NCI-H748 treated with DMSO at 0.1 percent for 48 hours (cell line): ENCODE data around the gene MUC5AC.
"Not testable (repeated sequence)": the region's sequence is repeated elsewhere in the genome, so short reads cannot be mapped to it uniquely, and the experiment has no call there.

Experiments used
- DNase-seq: peaks from one replicate; lab custom pipeline; 2025; lab: John Stamatoyannopoulos, UW

Gene MUC5AC, protein sequence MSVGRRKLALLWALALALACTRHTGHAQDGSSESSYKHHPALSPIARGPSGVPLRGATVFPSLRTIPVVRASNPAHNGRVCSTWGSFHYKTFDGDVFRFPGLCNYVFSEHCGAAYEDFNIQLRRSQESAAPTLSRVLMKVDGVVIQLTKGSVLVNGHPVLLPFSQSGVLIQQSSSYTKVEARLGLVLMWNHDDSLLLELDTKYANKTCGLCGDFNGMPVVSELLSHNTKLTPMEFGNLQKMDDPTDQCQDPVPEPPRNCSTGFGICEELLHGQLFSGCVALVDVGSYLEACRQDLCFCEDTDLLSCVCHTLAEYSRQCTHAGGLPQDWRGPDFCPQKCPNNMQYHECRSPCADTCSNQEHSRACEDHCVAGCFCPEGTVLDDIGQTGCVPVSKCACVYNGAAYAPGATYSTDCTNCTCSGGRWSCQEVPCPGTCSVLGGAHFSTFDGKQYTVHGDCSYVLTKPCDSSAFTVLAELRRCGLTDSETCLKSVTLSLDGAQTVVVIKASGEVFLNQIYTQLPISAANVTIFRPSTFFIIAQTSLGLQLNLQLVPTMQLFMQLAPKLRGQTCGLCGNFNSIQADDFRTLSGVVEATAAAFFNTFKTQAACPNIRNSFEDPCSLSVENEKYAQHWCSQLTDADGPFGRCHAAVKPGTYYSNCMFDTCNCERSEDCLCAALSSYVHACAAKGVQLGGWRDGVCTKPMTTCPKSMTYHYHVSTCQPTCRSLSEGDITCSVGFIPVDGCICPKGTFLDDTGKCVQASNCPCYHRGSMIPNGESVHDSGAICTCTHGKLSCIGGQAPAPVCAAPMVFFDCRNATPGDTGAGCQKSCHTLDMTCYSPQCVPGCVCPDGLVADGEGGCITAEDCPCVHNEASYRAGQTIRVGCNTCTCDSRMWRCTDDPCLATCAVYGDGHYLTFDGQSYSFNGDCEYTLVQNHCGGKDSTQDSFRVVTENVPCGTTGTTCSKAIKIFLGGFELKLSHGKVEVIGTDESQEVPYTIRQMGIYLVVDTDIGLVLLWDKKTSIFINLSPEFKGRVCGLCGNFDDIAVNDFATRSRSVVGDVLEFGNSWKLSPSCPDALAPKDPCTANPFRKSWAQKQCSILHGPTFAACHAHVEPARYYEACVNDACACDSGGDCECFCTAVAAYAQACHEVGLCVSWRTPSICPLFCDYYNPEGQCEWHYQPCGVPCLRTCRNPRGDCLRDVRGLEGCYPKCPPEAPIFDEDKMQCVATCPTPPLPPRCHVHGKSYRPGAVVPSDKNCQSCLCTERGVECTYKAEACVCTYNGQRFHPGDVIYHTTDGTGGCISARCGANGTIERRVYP (N-terminal part only)

DNA sequence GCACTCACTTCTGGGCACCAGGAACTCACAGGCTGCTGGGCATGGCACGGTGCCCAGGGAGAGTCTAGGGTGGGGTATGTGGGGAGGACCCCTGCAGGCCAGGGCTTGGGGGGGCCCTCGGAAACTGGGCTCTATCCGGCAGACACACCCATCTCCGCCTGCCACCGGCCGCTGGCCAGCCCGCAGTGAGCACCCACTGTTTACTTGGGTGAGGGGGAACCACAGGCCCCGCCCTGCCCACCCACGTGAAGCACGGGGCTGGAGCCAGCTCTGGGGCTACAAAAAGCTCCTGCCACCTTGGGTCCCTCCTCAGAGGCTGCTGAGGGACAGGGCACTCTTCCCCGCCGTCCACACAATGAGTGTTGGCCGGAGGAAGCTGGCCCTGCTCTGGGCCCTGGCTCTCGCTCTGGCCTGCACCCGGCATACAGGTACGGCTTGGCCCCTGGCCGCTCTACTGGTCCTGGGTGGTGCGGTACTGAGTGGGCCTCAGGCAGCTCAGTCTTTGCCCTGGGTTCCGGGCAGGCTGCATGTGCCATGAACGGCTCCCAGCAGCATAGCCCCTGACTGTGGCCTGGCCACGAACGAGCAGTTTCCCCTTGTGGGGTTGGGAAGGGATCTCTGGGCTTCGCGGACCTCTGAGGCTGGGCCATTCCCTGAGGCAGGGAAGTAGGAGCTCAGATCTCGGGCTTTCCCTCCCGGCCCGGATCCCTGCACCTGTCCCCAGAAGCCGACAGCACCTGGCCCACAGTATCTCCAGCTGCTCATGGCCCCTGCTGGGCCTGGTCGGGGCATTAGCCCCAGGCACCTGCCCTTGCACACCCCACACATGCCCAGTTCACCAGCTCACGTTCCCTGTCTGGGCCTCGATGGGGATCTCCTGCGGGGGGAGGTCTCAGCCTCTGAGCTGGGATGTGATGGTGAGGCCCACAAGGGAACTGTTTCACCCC lies at the start of gene MUC5AC:
Gene MUC5AC, plus strand, starts transcription at position 309 of the 947 bp plus-strand sequence. Its CDS starts 47 bp downstream, at position 356.
- no peak for DNase-seq

DNA sequence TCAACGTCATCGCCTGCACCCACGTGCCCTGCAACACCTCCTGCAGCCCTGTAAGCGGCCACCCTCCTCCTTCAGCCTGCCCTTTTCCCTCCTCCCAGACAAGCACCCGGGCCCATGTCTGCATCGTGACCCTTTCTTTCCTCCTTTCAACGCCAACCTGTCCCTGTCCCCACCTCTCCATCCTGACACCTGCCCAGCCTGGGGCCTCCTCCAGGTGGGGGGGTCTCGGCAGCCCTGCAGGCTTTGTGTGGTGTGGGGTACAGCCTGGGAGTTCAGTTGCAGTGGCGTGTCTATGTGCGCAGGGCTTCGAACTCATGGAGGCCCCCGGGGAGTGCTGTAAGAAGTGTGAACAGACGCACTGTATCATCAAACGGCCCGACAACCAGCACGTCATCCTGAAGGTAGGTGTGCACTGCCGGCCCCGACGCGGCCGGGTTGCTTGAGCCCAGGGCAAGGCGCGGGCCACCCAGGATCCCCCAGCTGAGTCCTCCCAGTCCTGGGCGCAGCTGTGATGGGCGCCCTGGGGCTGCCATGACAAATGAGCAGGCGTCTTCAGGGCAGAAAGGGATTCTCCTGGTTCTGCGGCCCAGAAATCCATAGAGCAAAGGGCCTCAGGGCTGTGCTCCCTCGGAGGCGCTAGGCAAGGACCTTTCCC lies 49.4 kb upstream of the MUC5AC start:
- DNase-seq = no peak

DNA sequence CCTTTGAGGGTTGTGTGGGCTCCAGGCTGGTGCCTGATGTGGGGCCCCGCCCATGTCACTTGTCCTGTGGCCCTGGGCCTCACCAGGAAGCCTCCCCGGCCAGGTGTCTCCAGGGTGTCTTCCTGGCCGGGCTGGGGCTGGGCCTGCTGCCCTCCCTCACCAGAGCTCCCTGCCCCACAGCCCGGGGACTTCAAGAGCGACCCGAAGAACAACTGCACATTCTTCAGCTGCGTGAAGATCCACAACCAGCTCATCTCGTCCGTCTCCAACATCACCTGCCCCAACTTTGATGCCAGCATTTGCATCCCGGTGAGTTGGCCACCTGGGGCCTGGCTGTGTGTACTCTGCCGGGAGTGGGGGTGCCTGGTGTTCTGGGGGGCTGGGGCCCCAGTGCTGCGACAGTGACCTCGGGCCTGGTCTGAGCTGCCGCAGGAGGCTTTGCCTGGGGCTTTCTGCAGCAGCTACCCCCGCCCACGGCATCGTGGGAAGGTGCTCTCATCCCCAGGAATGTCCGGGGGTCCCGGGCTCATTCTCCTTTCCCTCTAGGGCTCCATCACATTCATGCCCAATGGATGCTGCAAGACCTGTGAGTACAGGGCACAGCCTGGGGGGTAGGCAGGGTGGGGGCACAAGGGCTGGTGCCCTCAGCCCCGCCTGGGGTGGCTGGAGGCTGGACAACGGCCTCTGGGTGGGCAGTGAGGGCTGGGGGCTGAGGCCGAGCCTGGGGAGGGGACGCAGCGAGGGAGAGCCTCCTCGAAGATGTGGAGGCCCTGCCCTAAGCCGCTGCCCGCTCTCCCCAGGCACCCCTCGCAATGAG lies 48.4 kb upstream of the MUC5AC start:
- no peak for DNase-seq

DNA sequence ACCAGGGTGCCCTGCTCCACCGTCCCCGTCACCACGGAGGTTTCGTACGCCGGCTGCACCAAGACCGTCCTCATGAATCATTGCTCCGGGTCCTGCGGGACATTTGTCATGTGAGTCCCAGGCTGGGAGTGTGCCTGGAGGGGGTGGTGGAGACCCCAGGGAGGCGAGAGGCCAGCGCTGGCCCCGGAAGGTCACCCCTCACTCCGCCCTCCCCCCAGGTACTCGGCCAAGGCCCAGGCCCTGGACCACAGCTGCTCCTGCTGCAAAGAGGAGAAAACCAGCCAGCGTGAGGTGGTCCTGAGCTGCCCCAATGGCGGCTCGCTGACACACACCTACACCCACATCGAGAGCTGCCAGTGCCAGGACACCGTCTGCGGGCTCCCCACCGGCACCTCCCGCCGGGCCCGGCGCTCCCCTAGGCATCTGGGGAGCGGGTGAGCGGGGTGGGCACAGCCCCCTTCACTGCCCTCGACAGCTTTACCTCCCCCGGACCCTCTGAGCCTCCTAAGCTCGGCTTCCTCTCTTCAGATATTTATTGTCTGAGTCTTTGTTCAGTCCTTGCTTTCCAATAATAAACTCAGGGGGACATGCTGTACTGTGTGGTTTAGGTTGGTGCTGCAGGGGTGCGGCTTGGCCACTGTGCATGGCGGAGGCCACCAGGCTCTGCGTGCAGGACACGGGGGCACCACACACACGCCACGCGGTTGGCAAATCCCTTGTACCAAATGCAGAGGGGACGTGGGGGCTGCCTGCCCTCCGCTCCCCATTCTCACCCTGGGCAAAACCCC lies 47.6 kb upstream of the MUC5AC start:
- DNase-seq = no peak

DNA sequence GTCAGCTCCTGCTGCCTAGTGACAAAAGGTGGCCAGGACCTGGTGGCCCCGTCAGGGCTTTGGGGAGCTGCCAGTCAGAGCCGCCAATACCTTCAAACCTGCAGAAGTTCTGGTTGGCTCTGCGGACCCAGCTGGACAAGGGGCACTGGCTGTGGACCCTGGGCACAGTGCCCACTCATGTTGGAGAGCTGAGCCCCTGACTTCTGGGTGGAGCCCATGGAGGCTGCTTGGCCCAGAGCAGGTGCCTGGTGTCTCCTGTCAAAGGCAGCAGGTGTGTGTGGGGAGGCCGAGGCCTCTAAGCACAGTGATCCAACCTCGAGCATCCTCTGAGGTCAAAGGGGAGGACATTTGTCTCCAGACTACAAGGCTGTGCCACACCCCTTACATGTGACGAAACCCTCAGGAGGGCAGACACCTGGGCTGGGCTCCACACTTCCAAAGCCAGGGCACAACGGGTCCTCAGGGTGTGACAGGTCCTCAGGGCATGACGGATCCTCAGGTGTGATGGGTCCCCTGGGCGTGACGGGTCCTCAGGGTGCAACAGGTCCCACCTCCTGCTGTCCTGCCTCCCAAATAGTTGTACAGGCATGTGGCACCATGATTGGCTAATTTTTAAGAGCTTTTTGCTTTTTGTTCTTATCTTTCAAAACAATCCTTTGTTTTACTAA lies 46.1 kb upstream of the MUC5AC start:
- DNase-seq = no peak

DNA sequence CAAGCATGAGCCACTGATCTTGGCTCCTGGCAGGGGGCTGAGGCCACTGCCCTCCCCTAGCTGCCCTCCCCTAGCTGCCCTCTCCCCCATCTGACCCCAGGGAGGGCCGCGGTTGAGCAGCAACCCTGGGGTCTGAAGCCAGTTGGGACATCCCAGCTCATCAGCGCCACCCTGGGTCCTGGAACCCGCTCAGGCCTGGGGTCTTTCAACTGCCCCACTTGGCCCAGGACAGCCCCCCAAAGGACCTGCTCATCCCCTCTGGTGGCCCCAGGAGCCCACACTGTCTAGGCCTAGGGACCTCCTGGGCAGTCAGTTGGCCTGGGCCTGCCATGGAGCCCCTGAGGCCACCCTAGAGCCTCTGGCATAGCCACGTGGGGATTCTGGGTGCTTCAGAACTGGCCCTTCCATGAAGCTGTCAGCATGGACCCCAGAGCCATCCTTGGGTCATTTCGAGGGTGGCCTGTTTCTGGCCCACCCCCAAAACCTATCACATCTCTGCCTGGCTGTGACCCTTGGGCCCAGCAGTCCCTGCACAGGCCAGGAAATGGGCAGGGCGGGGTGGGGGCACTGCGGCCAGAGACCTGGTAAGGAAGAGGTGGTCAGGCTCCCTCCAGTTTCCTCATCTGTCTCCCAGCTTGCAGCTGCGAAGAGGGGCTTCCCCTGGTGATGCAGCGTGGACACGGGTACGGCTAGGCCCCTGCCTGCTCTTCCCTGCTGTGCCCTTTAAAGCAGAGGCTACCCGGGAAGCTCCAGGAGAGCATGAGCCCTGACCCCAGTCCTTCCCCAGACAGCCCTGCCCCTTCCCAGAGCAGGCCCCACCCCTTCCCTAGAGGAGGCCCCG lies 45.2 kb upstream of the MUC5AC start:
- no peak for DNase-seq

DNA sequence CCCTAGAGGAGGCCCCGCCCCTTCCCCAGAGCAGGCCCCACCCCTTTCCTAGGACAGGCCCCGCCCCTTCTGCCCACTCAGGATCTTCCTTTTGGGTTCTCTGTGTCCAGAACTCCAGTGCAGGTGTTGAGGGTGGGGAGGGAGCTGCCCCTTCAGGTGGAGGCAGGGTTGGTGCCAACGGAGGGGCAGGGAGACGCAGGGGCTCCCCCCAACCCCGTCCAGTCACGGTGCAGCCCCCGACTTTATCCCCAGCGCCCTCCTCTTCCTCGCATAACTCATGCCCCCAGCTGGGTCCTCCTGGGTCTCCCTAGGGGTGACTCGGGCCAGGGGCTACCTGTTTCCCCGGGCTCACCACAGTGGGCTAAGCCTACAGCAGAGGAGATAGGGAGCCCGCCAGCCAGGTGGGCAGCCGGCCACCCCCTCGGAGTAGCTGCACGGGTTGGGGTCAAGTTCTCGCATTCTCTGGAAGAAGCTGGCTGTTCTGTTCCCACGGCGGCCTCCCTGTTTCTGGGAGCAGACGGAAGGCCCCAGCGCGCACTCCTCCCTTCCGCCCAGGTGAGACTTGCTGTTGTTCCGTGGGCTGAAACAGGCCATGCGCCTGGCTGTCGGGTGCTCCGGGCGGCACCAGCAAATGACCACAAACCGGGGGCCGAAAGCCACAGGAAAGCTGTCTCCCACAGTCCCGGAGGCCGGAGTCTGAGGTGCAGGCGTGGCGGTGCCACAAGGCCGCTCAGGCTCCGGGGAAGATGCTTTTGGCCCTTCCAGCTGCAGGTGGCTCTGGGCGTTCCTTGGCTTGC lies 44.1 kb upstream of the MUC5AC start:
- no peak for DNase-seq

DNA sequence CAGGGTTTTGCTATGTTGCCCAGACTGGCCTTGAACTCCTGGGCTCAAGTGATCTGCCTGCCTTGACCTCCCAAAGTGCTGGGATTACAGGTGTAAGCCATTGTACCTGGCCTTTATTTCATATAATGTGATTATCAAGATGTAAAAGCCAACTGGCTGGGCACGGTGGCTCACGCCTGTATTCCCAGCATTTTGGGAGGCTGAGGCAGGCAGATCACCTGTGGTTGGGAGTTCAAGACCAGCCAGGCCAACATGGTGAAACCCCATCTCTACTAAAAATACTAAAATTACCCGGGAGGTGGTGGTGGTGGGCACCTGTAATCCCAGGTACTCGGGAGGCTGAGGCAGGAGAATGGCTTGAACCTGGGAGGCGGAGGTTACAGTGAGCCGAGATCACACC lies 42.5 kb upstream of the MUC5AC start:
- DNase-seq = not testable (repeated sequence)

DNA sequence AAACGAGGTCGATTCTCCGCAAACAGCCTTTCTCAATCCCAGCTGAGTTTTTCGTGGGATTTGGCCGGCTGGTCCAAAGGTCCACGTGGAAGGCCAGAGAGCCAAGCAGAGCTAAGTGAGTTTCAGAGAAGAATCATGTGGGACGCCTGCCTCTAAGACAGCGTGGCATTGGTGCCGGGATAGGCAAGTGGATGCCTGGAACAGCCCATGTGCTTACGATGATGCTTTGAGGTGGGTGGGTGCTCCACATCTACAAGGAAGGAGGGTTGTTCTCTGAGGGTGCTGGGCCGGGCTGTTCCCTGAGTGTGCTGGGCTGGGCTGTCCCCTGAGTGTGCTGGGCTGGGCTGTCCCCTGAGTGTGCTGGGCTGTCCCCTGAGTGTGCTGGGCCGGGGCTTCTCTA lies 41.6 kb upstream of the MUC5AC start:
- no peak for DNase-seq

DNA sequence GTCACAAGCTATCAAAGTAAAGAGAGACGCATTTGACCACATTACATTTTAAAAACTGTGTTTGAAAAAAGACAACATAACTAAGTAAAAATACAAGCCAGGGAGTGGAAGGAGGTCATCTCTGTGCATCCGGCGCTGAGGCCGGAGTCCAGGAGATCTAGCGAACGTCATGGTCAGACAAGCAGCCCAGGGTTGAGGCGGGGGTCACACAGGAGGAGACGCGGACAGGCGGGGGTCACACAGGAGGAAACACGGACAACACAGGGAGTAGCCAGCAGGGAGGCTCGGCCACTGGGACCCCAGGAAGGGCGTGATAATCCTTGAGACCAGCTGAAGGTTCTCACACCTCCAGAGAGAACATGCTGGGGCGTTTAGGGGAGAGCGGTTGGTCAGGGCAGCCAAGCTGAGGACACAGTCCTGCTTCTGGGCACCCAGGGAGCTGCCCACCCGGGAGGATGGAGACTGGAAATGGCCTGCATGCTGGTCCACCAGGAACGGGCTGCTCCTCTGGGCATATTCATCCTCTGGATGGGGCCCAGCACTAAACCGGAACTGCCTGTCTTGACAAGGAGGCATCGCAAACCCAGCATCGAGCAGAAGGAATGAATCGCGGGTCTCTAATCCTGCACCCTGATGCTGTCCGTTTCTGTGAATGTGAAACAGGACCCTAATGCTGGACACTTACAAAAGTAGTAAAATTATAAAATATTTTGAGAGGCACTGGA lies 40.9 kb upstream of the MUC5AC start:
- DNase-seq = no peak

DNA sequence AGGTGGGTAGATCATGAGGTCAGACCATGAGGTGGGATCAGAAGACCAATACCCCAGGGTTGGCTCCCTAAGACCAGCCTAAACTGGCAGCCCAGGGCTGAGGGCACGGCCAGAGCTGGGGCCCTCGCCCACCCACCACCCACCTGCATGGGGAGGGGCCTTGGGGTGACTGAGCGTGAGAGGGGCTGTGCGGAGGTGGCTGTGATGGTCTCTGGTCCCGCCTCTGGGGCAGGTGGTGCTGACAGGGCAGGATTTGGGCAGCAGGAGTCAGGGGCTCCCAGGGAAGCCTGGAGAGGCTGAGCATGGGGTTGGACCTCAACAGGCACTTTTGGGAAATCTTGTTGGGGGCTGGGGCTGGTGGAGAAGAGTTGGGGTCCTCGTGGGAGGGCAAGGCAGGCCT lies 39.8 kb upstream of the MUC5AC start:
- no peak for DNase-seq

DNA sequence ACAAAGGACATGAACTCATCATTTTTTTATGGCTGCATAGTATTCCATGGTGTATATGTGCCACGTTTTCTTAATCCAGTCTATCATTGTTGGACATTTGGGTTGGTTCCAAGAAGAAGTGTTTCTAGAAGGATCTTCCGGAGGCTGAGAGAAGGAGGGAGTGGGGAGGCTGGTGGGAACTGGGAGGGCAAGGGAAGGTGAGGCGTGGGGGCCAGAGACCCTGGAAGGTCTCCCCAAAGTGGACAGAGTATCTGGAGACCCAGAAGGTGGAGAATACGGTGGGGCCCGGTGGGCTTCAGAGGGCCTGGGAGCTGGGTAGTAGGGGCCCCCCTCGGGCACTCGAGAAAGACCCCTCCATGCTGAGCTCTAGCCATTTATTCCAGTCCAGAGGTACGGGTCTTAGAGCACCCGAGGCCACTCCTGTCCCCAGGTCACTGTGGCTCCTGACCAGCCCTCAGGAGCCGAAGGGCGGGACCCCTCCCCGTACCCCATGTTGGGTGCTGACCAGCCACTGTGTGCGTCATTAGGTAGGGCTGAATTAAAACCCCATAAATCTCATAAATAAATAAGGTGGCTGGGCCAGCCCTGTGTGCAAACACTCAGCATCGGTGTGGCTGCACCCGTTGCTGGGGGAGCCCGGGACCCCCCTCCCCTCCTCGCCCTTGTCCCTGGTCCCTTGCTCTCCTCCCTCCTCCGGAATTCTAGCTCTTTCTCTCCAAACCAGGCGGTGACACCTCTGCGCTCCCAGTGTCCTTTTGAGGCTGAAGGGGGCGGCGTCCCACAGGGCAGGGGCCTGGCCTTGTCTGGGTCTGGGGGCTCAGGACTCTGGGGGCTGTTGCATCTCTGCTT lies 38.8 kb upstream of the MUC5AC start:
- DNase-seq = no peak

DNA sequence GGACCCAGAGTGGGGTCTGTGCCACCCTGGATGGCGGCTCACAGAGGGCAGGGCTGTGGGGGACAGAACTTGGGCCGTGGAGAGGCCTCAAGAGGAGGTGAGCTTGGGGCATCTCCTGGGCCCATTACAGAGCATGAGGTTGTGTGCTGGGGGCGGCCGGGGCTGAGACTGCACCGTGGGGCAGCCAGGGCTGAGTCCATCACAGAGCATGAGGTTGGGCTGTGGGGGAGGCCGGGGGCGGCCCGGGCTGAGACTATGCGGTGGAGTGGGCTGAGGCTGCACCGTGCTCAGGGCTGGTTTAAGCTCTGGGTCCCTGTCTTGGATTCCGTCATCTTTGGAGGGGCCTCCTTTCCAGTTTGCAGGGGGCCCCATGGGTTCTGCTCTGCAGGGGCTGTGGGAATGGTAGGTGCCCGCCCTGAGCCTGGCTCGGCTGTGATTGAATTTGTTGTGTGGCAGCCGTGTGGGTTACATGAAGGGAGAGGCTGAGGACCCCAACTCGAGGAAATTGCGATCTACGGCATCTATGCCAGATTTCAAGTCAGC lies 38.1 kb upstream of the MUC5AC start:
- no peak for DNase-seq

DNA sequence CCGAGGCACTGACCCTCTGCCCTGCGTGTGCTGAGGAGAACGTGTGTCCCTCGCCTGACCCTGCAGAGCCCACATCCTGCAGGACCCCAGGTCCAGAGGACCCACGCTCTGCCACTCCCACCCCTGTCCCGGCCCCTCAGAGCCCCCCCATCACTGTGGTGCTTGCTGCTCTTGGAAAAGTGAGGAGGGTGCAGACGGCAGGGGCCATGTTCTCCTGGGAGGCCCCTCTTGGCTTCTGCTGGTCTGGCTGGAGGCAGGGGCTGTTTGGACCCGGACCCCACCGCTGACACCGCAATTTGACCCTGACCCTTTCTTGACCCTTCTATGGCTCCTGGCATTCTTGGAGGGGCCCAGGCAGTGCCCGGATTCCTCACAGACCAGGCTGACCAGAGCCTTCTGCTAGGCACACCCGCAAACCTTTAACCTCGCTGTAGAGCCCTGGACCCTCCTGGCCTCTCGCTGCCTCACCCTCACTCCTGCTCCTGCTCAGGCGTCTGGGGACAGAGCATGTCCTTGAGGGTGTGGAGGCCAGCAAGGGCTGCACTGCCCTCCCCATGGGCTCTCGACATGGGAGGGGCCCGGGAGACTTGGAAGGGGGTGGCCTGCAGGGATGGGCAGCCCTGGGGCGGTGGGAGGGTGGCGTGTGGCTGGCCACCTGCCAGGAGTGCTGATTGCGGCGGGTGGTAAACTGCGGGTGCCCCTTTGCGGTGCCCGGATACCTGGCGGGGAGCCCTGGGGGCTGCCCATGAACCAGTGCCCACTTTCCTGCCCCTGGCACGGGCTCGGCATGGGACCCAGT lies 37.0 kb upstream of the MUC5AC start:
- DNase-seq = no peak
